Globus pallidus (tissue), 1 donor: Measurements from ENCODE around the gene ASB6.
"Not testable (repeated sequence)": the region's sequence is repeated elsewhere in the genome, so short reads cannot be mapped to it uniquely, and the experiment has no call there.

Experiments used
- DNase-seq: peaks from one replicate; pipeline ENCODE4 v3.0.0-alpha.2; 2015; ENCODE audit warnings: low spot score

The ASB6 gene

DNA sequence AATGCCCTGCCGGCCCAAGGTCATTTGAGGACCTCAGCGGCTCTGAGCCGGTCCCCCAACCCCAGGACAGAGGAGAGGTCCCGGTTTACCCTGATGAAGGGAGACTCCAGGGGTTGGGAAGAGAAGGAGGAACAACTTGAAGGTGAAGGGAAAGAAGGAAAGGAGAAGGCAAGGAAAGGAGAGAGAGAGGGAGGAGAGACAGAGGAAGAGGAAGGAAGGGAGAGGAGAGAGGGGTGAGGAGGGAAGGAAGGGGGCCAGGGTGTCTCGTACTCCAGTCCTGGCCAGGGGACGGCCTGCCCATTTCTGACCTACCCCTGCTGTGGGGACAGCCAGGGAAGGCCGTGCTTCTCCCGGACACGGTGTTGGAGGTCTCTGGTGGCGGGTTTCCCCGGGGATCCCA is 25.4 kb upstream of the ASB6 start:
- no peak for DNase-seq

DNA sequence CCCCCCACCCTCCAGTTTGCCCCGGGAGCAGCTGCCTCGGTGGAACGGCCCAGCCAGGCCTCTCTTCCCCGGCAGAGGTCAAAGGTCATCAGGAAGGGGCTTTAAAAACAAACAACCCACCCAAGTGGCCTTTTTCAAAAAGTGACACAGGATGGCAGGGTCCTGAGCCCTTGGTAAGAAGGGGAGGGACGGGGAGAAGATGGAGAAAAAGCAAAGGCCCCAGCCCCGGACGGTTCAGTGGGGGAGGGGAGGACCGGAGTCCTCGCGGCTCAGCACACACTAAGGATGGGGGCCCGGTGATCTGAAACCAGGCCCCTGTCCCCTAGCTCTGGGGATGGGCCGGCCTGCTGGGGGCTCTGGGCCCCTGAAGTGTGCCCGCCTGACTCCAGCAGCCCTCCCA is 24.6 kb upstream of the ASB6 start:
- DNase-seq = no peak

- no peak for DNase-seq
These were observed 24.0 kb upstream of the ASB6 start for GRCh38 chr9:129665814-129666520.

DNA sequence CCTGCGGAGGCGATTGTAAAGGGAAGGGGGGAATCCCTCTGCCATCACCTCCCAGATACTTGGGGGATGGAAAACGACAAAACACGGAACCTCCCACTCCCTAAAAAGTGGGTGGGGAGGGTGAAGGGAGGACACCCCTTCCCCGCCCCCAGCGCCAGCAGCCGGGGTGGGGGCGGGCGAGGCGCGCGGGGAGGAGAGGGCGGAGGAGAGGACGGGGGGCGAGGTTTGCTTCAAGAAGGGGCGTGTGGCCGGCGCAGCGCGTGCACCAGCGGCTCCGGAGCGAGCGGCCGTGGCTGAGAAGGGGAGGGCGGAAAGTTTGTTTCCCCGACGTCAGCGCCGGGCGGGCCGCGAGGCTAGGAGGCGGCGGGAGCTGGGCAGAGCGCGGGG is 23.4 kb upstream of the ASB6 start, which contains the start of gene PRRX2:
Gene PRRX2 (plus strand): TSS at position 259 of the 387 bp plus-strand sequence. CDS start 221 bp downstream, outside the sequence.
- DNase-seq = no peak

DNA sequence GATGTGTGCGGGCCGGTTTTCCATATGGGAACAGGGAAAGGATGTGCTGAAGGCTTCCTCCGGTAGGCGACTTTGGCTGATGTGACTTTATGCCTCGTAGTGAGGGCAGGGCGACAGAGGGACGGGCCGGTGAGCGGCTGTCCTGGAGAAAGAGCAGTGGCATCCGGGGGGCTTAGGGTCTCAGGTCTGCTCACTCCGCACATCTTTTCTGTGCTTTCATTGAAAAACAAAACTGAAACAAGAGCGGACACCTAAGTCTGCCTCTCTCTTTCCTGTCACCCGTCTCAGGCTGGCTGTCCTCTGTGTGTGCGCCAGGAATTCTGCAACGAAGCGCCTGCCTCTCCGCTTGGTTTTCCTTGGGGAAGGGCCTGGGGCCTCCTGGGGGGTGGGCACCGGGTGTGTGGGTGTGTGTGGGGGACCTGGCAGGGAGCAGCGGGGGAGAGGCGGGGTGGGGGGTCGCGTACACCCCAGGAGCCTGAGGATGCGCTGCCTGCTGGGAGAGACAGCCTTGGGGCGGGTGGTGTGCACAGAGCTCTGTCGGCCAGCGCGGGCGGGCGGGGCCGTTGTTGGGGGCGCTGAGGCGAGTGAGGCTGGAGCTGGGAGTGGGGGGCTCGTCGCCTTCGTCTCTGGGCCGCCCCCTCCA is 22.9 kb upstream of the ASB6 start:
- DNase-seq = no peak

GRCh38 chr9:129662239-129662638 is 20.3 kb upstream of the ASB6 start:
- DNase-seq = not testable (repeated sequence)

DNA sequence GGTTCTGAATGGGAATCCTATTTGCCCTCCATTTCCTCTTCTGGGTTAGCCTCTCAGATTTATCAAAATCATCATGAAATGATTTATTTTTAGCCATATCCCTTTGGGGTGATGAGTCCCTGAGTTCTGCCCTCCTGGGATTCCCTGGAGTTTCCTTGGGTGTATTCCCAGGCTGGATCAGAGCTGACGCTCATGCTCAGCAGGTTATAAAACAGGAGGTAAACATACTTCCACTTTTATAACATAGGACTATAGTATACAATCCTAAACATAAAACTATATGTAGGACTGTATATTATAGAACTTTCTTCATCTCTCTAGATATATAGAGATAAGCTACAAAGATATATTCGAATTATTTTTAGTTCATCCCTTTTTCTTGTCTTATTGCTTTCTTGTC is 19.1 kb upstream of the ASB6 start:
- no peak for DNase-seq

DNA sequence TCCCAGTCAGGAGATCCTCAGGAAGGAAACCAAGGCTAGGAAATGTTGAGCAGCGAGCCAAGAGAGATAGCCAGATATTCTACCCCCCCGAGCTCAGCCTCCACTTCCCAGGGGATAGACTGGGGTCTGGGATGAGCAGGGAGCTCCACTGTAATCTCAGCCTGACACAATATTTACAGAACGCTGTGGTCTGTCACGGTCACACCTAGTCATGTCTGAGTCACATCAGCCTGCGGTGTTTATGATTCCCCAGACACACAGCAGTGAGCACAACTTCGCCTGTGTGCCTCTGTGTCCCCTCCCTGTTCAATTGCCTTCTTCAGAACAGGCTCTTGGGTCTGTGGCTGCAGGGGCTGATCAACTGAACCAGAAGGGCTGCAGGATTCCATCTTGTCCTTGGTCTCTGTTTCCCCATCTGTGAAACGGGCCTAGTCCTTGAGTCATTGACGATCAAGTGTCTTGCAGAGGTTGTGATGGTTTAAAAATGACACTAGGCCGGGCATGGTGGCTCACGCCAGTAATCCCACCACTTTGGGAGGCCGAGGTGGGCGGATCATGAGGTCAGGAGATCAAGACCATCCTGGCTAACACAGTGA is 14.9 kb upstream of the ASB6 start:
- no peak for DNase-seq

DNA sequence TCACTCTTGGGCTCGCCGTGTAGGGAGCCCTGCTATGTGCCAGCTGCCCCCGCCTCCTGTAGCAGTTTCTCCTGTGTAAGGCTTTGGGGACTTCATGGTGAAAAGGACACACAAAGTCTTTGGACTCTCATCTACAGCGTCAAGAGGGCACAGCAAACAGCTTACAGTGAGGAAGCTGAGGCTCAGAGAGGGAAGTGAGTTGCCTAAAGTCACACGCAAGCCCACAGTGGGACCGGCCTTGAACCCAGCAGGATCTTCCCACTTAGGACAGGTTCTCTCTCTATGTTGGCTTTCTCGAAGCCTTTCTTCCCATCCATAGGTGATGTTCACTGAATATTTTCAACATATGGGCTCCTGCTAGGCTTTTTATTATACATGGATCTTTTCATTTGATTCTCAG is 13.7 kb upstream of the ASB6 start:
- no peak for DNase-seq

GRCh38 chr9:129655154-129655553 is 13.2 kb upstream of the ASB6 start:
- no peak for DNase-seq

DNA sequence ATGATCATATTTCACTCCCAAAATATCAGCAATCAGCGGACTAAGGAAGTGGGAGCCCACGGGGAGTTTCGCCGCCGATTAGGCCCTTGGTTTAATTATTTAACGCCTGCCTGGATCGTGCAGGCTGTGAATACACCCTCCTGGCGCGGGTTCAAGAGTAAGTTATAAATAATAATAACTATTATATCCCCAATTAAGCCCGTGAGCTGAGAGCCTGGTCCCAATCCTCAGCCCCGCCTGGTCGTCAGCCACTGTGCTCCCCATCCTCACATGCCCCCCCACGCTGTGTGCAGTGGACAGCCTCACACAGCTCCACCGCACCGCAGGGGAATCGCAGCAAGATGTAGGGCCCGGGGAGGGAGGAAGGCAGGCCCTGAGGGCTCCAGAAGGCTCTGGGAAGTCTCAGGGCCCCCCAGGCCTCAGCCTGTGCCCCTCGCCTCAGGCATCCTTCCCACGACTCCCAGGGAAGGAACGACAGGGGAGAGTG is 12.6 kb upstream of the ASB6 start:
- DNase-seq = no peak

DNA sequence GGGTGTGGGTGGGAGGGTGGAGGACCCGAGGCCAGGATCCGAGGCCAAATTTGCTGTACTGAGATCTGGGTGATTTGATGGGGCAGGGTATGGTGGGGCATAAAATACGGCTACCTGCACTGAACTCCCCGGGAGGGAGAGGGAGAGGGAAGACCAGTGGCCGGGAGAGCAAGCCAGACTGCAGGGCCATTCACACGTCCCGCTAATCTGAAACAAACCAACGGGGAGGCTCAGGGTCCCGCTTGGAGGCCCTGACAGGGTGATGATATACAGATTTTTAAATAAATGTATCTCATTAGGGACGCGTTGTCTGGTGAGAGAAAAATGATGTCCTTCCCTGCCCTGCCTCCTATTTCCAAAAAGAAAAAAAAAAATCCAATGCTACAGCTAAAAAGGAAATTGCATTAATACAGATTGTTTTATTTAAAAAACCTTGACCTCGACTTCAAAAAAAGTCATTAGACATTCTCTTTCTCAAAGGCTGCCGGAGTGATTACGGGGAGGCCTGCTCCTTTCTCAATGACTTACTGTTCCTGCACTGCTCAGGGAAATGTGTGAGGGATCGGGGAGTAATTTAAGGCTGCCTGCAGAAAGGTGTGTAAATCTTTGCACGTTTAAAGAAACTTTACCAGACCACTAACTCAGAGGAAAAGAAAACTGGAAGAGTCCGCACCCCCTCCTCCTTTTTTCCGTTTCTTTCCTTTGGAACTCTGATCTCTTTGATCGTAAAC is 12.0 kb upstream of the ASB6 start:
- no peak for DNase-seq

DNA sequence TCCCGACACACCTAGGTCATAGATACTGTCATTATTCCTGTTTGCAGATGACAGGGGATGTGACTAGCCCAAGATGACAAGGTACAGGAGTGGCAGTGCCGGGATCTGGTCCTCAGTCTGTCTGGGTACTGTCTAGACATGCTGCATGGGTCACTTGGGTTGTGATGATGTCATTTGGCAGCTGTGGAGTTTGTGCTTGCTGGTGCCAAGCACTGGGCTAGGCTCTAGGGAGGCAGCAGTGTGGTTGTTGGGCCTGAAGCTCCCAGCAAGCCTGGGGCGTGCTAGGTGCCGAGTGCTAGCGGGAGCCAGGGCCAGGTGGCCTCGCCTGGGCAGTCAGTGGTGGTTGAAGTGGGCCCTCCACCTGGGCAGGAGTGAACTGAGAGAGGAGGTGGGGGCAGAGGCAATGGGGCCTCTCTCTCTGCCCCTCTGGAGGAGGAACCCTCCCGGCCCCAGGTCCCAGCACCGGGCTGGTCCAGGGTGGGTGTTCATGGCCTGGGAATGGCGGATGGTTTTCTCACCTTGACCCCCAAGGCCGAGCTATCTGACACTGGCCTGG is 8.8 kb upstream of the ASB6 start:
- DNase-seq = peak; percentile 64

GRCh38 chr9:129649726-129650679 is 8.1 kb upstream of the ASB6 start:
- DNase-seq = no peak

- no peak for DNase-seq
These were observed 6.8 kb upstream of the ASB6 start for GRCh38 chr9:129648764-129649115.

DNA sequence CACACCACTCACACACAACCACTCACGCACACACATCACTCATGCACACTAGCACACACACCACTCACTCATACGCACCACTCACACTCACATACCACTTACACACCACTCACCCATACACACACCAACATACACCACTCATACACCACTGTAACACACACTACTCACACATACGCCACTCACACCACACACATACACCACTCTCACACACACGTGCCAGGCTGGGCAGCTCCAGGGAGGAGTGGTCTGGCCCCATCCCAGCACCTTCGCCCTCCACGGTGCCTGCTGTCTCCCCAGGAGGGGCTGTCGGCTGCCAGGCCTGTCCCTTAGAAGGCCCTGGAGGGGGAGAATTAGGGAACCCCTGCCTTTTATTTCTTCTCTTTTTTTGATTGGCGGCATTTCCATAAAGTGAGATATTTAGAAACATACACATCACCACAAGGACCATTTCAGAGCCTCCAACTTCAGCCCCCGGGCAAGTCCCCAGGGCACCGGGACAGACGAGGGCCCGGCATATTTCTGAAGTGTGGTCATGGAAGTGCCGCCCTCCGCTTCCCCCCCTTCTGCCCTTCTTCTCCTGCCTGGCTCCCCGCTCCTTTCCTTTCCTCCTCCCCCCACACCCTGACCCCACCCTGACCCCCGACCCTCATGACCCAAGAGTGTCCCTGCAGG is 6.3 kb upstream of the ASB6 start:
- no peak for DNase-seq

GRCh38 chr9:129647635-129648034 is 5.7 kb upstream of the ASB6 start:
- no peak for DNase-seq

- no peak for DNase-seq
These were observed 4.7 kb upstream of the ASB6 start for GRCh38 chr9:129646654-129647053.

- DNase-seq = no peak
These were observed 4.3 kb upstream of the ASB6 start for GRCh38 chr9:129646252-129646651.

DNA sequence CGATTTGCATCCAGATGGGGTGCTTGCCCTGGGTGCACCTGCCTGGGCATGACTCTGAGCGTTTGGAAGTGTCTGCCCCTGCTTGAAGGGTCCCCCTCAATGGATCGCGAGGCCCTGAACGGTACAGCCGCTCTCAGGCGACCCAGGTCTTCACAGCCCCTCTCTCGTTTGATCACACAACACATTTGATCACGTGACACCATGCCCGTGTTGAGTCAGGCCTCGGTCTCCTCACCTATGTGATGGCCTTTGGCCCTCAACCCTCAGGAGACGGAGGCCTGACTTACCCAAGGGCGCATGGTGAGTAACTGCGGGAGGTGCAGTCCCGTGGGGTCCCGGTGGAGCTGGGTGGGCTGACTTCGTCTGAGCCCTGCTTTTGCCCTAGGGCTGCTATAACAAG is 3.0 kb upstream of the ASB6 start:
- no peak for DNase-seq

DNA sequence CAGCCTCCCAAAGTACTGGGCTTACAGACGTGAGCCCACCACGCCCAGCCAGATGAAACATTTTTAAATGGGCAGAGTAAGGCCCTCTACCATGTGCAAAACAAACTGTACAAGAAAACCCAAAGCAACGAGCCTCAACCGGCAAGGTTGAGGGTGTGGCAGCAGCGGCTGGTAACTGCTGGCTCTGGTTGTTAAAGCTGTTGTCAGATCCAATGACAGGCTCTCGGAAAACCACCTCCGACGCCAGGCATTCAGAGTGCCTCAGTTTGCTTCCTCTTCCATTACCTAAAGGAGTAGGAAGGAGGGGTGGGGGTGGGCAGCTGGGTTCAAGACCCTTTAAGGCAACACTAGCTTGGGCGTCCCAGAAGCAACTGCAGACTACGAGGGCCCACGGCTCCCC is 2.4 kb upstream of the ASB6 start:
- DNase-seq = no peak
